AG09309 (cell line): Measurements from ENCODE around the gene VSTM2B.

Experiments used
- DNase-seq: peaks from one replicate; pipeline ENCODE4 v3.0.0-alpha.2; 2010; ENCODE audit warnings: low read depth
- H3K4me3 ChIP-seq: 2 replicates; pipeline ENCODE4 v1.5.1; 2011; ENCODE audit warnings: mild to moderate bottlenecking, low read depth, low read length, moderate library complexity; ENCODE audit not compliant: control insufficient read depth
- TF ChIP-seq, protein P1 (sequence below): IDR thresholded peaks from 2 replicates; pipeline ENCODE4 v1.5.1; 2011; ENCODE audit warnings: mild to moderate bottlenecking, low read depth, low read length, inconsistent platforms; ENCODE audit not compliant: insufficient read depth, control insufficient read depth; ENCODE audit errors: missing control alignments

VSTM2B gene

DNA sequence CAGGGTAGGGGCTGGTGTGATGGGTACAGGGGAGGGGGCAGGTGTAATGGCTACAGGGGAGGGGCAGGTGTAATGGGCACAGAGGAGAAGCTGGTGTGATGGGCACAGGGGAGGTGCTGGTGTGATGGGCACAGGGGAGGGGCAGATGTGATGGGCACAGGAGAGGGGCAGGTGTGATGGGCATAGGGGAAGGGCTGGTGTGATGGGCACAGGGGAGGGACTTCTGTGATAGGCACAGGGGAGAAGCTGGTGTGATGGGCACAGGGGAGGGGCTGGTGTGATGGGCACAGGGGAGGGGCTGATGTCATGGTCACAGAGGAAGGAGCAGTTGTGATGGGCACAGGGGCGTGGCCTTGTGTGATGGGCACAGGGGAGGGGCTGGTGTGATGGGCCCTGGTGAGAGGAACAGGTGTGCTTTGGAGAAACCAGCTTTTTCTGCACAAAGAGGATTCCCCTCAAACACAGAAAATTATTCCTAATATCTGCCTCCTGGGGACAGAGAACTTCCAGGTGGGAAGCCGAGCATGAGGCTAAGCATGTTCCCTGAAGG is 41.6 kb downstream of the VSTM2B start:
- DNase-seq: no peak
- TF ChIP-seq, protein P1, sequence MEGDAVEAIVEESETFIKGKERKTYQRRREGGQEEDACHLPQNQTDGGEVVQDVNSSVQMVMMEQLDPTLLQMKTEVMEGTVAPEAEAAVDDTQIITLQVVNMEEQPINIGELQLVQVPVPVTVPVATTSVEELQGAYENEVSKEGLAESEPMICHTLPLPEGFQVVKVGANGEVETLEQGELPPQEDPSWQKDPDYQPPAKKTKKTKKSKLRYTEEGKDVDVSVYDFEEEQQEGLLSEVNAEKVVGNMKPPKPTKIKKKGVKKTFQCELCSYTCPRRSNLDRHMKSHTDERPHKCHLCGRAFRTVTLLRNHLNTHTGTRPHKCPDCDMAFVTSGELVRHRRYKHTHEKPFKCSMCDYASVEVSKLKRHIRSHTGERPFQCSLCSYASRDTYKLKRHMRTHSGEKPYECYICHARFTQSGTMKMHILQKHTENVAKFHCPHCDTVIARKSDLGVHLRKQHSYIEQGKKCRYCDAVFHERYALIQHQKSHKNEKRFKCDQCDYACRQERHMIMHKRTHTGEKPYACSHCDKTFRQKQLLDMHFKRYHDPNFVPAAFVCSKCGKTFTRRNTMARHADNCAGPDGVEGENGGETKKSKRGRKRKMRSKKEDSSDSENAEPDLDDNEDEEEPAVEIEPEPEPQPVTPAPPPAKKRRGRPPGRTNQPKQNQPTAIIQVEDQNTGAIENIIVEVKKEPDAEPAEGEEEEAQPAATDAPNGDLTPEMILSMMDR: no peak
- H3K4me3 ChIP-seq: no peak overlapping the region

DNA sequence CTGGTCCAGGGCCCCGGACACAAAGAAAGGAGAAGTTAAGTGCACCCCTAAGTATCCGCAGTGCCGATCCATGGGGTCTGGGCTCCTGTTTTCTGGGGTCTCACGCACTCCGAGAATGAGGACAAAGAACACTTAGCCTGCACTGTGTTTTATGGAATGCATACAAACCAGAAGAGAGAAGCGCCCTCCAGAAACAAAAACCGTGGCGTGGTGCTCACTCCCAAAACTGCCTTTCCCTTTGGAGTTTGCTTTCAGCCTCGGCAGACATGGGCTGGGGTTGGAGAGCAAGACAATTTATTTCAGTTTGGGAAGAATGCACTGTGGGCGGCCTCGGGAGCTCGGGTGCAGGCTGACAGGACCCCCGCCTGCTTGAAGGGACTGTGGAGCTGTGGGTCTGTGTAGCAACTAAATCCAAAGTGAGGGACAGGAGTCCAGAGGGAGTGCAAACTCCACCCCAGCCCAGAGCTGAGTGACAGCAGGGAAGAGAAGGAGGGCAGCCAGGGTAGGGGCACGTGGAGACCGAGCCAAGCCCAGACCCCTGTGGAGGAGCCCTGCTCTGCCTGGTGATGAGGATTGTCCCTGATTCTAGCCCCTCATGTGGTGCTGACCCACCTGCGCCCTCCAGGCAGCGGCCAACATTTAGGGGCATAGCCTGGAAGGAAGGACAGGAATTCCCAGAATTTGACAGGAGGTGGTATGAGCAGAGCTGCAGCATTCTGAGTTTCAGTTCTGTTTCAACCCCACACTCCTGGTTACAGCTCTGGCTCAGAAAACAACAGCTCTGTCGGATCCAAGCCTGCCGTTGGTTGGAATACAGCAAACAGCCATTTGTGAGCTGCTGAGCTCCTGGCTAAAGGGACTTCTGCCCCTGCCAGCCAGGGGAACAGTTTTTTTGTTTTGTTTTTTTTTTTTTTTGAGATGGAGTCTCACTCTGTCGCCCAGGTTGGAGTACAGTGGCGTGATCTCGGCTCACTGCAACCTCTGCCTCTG is 42.5 kb downstream of the VSTM2B start:
- no peak for DNase-seq
- H3K4me3 ChIP-seq: no peak overlapping the region
- TF ChIP-seq, protein P1: no peak

DNA sequence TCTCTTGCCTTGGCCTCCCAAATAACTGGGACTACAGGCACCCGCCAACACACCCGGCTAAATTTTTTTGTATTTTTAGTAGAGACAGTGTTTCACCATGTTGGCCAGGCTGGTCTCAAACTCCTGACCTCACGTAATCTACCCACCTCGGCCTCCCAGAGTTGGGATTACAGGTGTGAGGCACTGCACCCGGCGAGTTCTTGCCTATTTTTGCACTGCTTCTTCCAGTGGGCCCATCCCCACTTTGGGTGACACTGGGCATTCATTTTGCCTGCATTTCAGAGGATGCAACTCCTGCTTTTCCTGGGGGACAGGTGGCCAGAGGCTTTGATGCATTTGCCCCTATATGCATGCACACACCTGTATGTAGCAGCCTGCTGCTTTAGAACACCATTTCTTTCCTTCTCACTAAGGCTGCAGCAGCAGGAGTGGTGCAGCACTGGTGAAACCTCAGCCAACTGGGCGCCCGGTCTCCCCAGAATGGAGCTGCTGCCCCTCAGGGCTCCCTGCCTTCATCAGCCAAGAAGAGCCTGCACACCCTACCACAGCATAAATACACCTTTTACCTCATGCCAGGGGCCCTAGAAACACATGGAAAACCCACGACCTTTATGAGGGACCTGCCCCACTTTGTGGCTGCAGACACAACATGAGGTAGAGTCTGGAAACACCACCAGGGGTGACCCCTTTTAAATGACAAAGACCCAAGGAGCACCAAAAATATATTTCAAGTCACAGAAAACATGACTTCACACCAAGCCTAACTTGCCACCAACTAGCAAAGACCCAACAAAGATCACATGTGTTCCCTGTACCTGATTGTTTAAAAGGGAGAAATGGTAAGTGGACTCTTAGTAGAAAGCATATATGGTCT is 43.5 kb downstream of the VSTM2B start:
- H3K4me3 ChIP-seq: no peak overlapping the region
- no peak for DNase-seq
- TF ChIP-seq, protein P1: no peak

DNA sequence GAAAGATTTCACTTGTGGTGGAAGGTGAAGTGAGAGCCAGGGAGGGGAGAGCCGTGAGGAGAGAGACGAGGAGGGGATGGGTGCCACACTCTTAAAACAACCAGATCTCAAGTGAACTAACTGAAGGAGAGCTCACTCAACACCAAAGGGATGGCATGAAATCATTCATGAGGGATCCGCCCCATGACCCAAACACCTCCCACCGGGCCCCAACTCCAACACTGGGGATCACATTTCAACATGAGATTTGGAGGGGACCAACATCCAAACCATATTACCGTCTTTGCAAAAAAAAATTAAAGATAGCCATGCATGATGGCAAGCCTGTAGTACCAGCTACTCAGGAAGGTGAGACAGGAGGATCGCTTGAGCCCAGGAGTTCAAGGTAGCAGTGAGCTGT is 45.4 kb downstream of the VSTM2B start:
- no peak overlapping the region for H3K4me3 ChIP-seq
- TF ChIP-seq, protein P1: no peak
- no peak for DNase-seq

DNA sequence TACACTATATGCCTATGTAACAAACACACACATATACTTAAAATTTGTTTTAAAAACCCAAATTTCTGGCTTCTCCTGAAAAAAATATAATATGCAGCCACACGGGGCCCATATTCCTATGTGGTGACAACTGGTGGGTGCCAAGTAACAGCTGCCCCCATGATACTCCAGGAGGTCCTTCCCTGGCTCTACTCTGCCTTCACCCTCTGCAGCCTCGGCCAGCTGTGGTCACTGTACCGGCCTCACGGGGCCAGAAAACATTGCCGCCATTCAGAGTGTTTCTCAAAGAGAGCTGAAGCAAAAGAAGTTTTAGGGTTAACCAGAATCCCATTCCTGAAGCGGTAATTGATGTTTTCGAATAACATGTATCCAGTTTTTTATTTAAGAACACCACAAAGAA is 47.7 kb downstream of the VSTM2B start:
- TF ChIP-seq, protein P1: no peak
- DNase-seq: no peak
- no peak overlapping the region for H3K4me3 ChIP-seq

DNA sequence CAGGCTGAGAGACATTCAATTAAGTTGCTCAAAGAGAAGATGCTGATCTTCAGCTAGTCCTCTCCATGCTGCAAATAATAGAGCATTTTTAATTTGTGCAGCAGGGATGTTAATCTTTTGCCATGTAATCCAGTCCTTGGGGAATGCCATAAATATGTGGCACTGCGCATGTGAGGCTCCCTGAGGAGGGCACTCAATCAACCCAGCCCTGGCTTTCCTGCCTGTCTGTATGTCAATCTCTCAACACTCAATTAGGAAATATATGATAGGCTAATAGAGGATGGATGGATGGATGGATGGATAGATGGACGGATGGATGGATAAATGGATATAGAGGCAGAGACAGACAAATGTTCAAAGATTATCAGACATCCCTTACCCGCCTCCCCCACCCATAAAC is 48.7 kb downstream of the VSTM2B start:
- TF ChIP-seq, protein P1: no peak
- no peak for DNase-seq
- no peak overlapping the region for H3K4me3 ChIP-seq
